Ovary (tissue), 3 donors: ENCODE data around the gene RTN1.

Source experiments
- EP300 ChIP-seq: sonication (generic); formaldehyde crosslinking; IDR thresholded peaks from one replicate; pipeline ENCODE4 v1.6.1; 2017; ENCODE audit warnings: antibody characterized with exemption
- POLR2A ChIP-seq: fragments of 450-650 bp; IDR thresholded peaks from one replicate; pipeline ENCODE4 v1.6.1; 2017; ENCODE audit warnings: antibody characterized with exemption, mild to moderate bottlenecking, moderate library complexity
- TF ChIP-seq, protein P1 (sequence below), 3 donors: fragments of 450-650 bp in 2 of 3; fragments of 200-600 bp in 1 of 3; IDR thresholded peaks; one replicate each; pipeline versions ENCODE4 v1.5.1 to v1.8.0; 2016 to 2022; ENCODE audit warnings: antibody characterized with exemption in 3 of 3, mild to moderate bottlenecking in 1 of 3
- donor health status: DM: no; HTN: no; CAD: no.

DNA sequence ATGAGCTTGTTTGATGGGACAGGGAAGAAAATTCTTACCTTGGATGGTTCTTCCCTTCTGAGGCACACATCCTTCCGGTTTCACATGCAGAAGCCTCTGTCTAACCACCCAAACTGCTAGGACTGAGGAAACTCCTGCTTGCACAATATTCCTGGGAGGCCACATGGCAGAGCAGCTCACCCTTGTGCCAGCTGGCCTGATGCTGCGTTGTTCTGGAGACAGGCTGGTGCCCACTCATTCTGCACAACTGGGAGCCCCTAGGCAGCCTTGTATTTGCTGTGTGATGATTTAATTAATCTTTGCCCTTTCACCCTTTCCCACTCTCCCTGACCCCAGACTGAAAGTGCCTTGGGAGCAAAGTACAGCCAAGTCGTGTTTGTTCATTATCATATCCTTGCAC, 130.8 kb downstream of the RTN1 start:
- TF ChIP-seq, protein P1, sequence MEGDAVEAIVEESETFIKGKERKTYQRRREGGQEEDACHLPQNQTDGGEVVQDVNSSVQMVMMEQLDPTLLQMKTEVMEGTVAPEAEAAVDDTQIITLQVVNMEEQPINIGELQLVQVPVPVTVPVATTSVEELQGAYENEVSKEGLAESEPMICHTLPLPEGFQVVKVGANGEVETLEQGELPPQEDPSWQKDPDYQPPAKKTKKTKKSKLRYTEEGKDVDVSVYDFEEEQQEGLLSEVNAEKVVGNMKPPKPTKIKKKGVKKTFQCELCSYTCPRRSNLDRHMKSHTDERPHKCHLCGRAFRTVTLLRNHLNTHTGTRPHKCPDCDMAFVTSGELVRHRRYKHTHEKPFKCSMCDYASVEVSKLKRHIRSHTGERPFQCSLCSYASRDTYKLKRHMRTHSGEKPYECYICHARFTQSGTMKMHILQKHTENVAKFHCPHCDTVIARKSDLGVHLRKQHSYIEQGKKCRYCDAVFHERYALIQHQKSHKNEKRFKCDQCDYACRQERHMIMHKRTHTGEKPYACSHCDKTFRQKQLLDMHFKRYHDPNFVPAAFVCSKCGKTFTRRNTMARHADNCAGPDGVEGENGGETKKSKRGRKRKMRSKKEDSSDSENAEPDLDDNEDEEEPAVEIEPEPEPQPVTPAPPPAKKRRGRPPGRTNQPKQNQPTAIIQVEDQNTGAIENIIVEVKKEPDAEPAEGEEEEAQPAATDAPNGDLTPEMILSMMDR (IDR thresholded peaks at IDR 0.05), result no peak
- TF ChIP-seq EP300 (no peak), POLR2A (no peak)
